HepG2 (cell line): ENCODE data around the gene KIF3A. TPM values are rescaled to one million over a fixed set of nuclear protein-coding genes. Genes with fewer than 3 reads are reported as not detected.

Experiments
- ATAC-seq: fragments of 200-7000 bp; cut with Tn5 transposase; 3 replicates; pipeline ENCODE4 v1.9.1; 2020; ENCODE audit warnings: mild to moderate bottlenecking, moderate library complexity
- BruUV-seq: library from RNA; stranded (reverse); fragments of 400-500 nt; replicated peaks from 2 replicates; lab custom pipeline; 2021; lab: Mats Ljungman, UMichigan
- CTCF ChIA-PET: fragments of 300-600 bp; formaldehyde crosslinking; extraction: SDS; loops from one replicate; lab custom pipeline; 2021; ENCODE audit warnings: low total read pairs, inconsistent platforms, low intra/inter-chr PET ratio; lab: Yijun Ruan, JAX
- POLR2A ChIA-PET: fragments of 350-600 bp; sonication (Branson Sonifier 250); formaldehyde crosslinking; loops from one replicate; lab custom pipeline; 2020; ENCODE audit warnings: antibody characterized with exemption, inconsistent platforms; lab: Yijun Ruan, JAX
- DNase-seq: peaks from one replicate; pipeline ENCODE4 v3.0.0-alpha.2; 2015; ENCODE audit warnings: low spot score
- FAIRE-seq: peaks from 3 replicates; lab custom pipeline; 2011; peaks lifted over from hg19 to GRCh38; lab: Jason Lieb, UNC
- H2AFZ ChIP-seq: one replicate; pipeline ENCODE4 v1.6.1; 2011; ENCODE audit warnings: low read length, inconsistent platforms
- H3K27ac ChIP-seq: fragments of 300-600 bp; 3 replicates; pipeline ENCODE4 v1.8.0; 2011; ENCODE audit warnings: mixed run types, mild to moderate bottlenecking, mixed read lengths, low read length, inconsistent platforms; ENCODE audit not compliant: insufficient read depth; ENCODE audit errors: extremely low read length
- H3K27me3 ChIP-seq, 2 experiments: fragments of 200-600 bp in 1 of 2; 2 replicates in 1 of 2; 3 replicates in 1 of 2; pipeline versions ENCODE4 v1.6.0 to v1.8.0; 2011; ENCODE audit warnings: low read length in 2 of 2, mild to moderate bottlenecking in 2 of 2, moderate library complexity in 2 of 2, inconsistent platforms in 1 of 2; ENCODE audit not compliant: insufficient read depth in 2 of 2, control insufficient read depth in 1 of 2
- H3K36me3 ChIP-seq, 2 experiments: fragments of 200-600 bp in 1 of 2; replicated peaks in 1 of 2; 2 replicates in 1 of 2; 3 replicates in 1 of 2; pipeline versions ENCODE4 v1.5.1 to v1.8.0; 2011; ENCODE audit warnings: low read length in 2 of 2, inconsistent platforms in 1 of 2; ENCODE audit not compliant: insufficient read depth in 2 of 2, control insufficient read depth in 1 of 2
- H3K4me1 ChIP-seq: 2 replicates; pipeline ENCODE4 v1.5.1; 2012; ENCODE audit warnings: low read length, inconsistent platforms; ENCODE audit not compliant: insufficient read depth
- H3K4me2 ChIP-seq: 2 replicates; pipeline ENCODE4 v1.6.0; 2011; ENCODE audit warnings: low read depth, low read length, inconsistent platforms
- H3K4me3 ChIP-seq, 3 experiments: fragments of 200-600 bp in 1 of 3; sonication (generic), shearing (Covaris generic) in 1 of 3; replicated peaks in 1 of 3; 2 replicates each; pipeline ENCODE4 v1.5.1; 2011 to 2016; ENCODE audit warnings: low read length in 3 of 3, inconsistent platforms in 2 of 3, low read depth in 2 of 3, mild to moderate bottlenecking in 2 of 3, control low read depth in 1 of 3, mixed read lengths in 1 of 3; ENCODE audit not compliant: insufficient read depth in 1 of 3
- H3K79me2 ChIP-seq: one replicate; pipeline ENCODE4 v1.6.1; 2011; ENCODE audit warnings: low read length, inconsistent platforms; ENCODE audit not compliant: insufficient read depth
- H3K9ac ChIP-seq: 2 replicates; pipeline ENCODE4 v1.6.0; 2011; ENCODE audit warnings: mild to moderate bottlenecking, low read depth, low read length, inconsistent platforms; ENCODE audit not compliant: insufficient read depth
- H3K9me3 ChIP-seq: 2 replicates; pipeline ENCODE4 v1.5.1; 2012; ENCODE audit warnings: mild to moderate bottlenecking, low read length
- H4K20me1 ChIP-seq: 2 replicates; pipeline ENCODE4 v1.6.0; 2011; ENCODE audit warnings: inconsistent platforms, mild to moderate bottlenecking, low read length, moderate library complexity; ENCODE audit not compliant: insufficient read depth
- EZH2 ChIP-seq: conservative IDR thresholded peaks from 2 replicates; pipeline ENCODE4 v1.6.1; 2012; ENCODE audit warnings: mild to moderate bottlenecking, low read depth, low read length, moderate library complexity
- FOXA3 ChIP-seq: IDR thresholded peaks from 2 replicates; pipeline ENCODE4 v1.6.1; 2016; ENCODE audit warnings: missing genetic modification reagents, missing compliant biosample characterization
- RBAK ChIP-seq: sonication (generic); formaldehyde crosslinking; IDR thresholded peaks from 2 replicates; pipeline ENCODE4 v1.5.1; 2020; ENCODE audit warnings: mild to moderate bottlenecking, missing genetic modification reagents
- STAG1 ChIP-seq: sonication (generic); formaldehyde crosslinking; IDR thresholded peaks from 2 replicates; pipeline ENCODE4 v1.4.0; 2020; ENCODE audit warnings: missing genetic modification reagents
- U2AF1 ChIP-seq: fragments of 200-400 bp; formaldehyde crosslinking; optimal IDR thresholded peaks from 2 replicates; pipeline ENCODE3; 2017; ENCODE audit warnings: mild to moderate bottlenecking, low read depth, low read length
- ZNF382 ChIP-seq: sonication (generic); formaldehyde crosslinking; IDR thresholded peaks from 2 replicates; pipeline ENCODE4 v1.5.0; 2020; ENCODE audit warnings: missing genetic modification reagents, mild to moderate bottlenecking, borderline replicate concordance
- WGBS: methylation state at CpG from one replicate; pipeline ENCODE4 v1.1.6; 2017; ENCODE audit warnings: low lambda C conversion rate; 5-methylcytosine and 5-hydroxymethylcytosine counted together
- in situ Hi-C: cut with HindIII; loops from 2 replicates; pipeline ENCODE4 v1.10.0; 2017; ENCODE audit warnings: low pct_unique_long_range_greater_than_20kb; ENCODE audit not compliant: extremely low pct_ligation_motif_present
- intact Hi-C: fragments of 100-400 bp; cut with micrococcal nuclease; formaldehyde crosslinking; loops from one replicate; pipeline ENCODE4 v1.10.0; 2022; ENCODE audit not compliant: unreplicated experiment
- polyA plus RNA-seq, 8 experiments: library from polyadenylated mRNA; depleted of rRNA in 3 of 8; stranded (reverse) in 7 of 8; unstranded in 1 of 8; fragments of >200 nt; fragmentation: Illumina TruSeq in 4 of 8; extraction: Trizol in 4 of 8; gene quantifications; 2 replicates each; pipeline versions ENCODE4 v1.2.1 to v1.2.3, GENCODE V29; 2011 to 2016; ENCODE audit warnings: low read depth in 4 of 8, missing spikeins in 1 of 8, mixed read lengths in 1 of 8; ENCODE audit not compliant: insufficient read depth in 1 of 8
- total RNA-seq, 5 experiments: library from RNA; depleted of rRNA; stranded (reverse); fragments of >200 nt; fragmentation: Illumina TruSeq; extraction: Trizol; gene quantifications; 2 replicates each; pipeline ENCODE4 v1.2.3, GENCODE V29; 2016; ENCODE audit warnings: low read depth in 1 of 5
- TF ChIP-seq, protein P1 (sequence below): sonication (generic); formaldehyde crosslinking; IDR thresholded peaks from 2 replicates; pipeline ENCODE4 v1.5.0; 2020; ENCODE audit warnings: mild to moderate bottlenecking, missing genetic modification reagents, moderate library complexity
- TF ChIP-seq, protein P2 (sequence below): sonication (generic); formaldehyde crosslinking; IDR thresholded peaks from 2 replicates; pipeline ENCODE4 v1.4.0; 2020; ENCODE audit warnings: missing genetic modification reagents
- TF ChIP-seq, protein P3 (sequence below): sonication (generic); formaldehyde crosslinking; IDR thresholded peaks from 2 replicates; pipeline ENCODE4 v1.5.0; 2020; ENCODE audit warnings: mild to moderate bottlenecking, missing genetic modification reagents, borderline replicate concordance
- TF ChIP-seq, protein P4 (sequence below): sonication (generic); formaldehyde crosslinking; IDR thresholded peaks from 2 replicates; pipeline ENCODE4 v1.9.0; 2022; ENCODE audit warnings: low read depth, missing genetic modification reagents

KIF3A gene
- total and polyA plus RNA-seq, 2 of the 13 experiments (the other 11 are each of a cell fraction or from before 2014, with no cell fraction given) = 2.3 to 8.4 TPM

DNA sequence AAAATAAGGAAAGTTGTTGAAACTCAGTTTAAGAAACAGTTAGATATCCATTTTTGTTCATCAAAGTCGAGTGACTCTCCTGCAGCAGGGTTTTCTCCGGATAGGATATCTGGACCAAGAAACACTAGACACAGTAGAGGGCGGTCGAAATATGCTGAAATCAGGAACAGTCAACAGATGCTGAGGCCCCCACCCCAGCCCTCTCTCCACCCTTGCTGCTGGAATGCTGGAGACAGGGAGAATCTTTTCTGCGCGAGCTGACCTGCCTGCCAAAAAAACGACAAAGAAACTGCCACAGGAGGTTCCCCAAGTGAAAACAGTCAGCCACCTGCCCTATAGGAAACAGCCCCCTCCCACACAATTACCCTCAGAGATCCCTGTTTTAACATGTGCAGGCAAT lies 83.6 kb downstream of the KIF3A start:
- no TSS peak for BruUV-seq
- H2AFZ ChIP-seq = no peak overlapping the region
- in situ Hi-C loops (loop anchor here (25.0 kb wide), 1 partner anchor 266 kb away; no protein-coding TSS in a partner anchor), intact Hi-C loops (no loop called here)
- DNase-seq (no peak), FAIRE-seq (no peak), ATAC-seq (peak; percentile 44; the same call in 2 of the 3 replicates)
- no peak overlapping the region for H3K4me2 ChIP-seq
- no peak overlapping the region for H3K27ac ChIP-seq
- H3K9me3 ChIP-seq = peaks cover 1% of the 10 kb centered on the region; the same call in 1 of the 2 replicates
- 25% methylated on average over 7 of the region's 7 CpGs for WGBS
- no peaks in the 10 kb centered on the region for H4K20me1 ChIP-seq
- peaks cover 17% of the 10 kb centered on the region for H3K4me1 ChIP-seq
- no peak overlapping the region for H3K4me3 ChIP-seq
- no peaks in the 10 kb centered on the region for H3K79me2 ChIP-seq
- POLR2A ChIA-PET = no interaction called here
- 0 out of 5 replicates have a peak, but pooled peaks cover 0 to 1% of the 10 kb centered on the region in 2 experiments for H3K27me3 ChIP-seq
- no peaks in the 10 kb centered on the region for H3K36me3 ChIP-seq
- H3K9ac ChIP-seq = no peak overlapping the region
- CTCF ChIA-PET = no interaction called here
- TF ChIP-seq, protein P1, sequence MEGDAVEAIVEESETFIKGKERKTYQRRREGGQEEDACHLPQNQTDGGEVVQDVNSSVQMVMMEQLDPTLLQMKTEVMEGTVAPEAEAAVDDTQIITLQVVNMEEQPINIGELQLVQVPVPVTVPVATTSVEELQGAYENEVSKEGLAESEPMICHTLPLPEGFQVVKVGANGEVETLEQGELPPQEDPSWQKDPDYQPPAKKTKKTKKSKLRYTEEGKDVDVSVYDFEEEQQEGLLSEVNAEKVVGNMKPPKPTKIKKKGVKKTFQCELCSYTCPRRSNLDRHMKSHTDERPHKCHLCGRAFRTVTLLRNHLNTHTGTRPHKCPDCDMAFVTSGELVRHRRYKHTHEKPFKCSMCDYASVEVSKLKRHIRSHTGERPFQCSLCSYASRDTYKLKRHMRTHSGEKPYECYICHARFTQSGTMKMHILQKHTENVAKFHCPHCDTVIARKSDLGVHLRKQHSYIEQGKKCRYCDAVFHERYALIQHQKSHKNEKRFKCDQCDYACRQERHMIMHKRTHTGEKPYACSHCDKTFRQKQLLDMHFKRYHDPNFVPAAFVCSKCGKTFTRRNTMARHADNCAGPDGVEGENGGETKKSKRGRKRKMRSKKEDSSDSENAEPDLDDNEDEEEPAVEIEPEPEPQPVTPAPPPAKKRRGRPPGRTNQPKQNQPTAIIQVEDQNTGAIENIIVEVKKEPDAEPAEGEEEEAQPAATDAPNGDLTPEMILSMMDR (CRISPR knock-in tag) = peak; percentile 39
- TF ChIP-seq STAG1 = peak; percentile 43
- TF ChIP-seq, protein P2, sequence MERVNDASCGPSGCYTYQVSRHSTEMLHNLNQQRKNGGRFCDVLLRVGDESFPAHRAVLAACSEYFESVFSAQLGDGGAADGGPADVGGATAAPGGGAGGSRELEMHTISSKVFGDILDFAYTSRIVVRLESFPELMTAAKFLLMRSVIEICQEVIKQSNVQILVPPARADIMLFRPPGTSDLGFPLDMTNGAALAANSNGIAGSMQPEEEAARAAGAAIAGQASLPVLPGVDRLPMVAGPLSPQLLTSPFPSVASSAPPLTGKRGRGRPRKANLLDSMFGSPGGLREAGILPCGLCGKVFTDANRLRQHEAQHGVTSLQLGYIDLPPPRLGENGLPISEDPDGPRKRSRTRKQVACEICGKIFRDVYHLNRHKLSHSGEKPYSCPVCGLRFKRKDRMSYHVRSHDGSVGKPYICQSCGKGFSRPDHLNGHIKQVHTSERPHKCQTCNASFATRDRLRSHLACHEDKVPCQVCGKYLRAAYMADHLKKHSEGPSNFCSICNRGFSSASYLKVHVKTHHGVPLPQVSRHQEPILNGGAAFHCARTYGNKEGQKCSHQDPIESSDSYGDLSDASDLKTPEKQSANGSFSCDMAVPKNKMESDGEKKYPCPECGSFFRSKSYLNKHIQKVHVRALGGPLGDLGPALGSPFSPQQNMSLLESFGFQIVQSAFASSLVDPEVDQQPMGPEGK = 0 out of 2 replicates have a peak, but pooled peaks have one; percentile 21
- TF ChIP-seq, protein P3, sequence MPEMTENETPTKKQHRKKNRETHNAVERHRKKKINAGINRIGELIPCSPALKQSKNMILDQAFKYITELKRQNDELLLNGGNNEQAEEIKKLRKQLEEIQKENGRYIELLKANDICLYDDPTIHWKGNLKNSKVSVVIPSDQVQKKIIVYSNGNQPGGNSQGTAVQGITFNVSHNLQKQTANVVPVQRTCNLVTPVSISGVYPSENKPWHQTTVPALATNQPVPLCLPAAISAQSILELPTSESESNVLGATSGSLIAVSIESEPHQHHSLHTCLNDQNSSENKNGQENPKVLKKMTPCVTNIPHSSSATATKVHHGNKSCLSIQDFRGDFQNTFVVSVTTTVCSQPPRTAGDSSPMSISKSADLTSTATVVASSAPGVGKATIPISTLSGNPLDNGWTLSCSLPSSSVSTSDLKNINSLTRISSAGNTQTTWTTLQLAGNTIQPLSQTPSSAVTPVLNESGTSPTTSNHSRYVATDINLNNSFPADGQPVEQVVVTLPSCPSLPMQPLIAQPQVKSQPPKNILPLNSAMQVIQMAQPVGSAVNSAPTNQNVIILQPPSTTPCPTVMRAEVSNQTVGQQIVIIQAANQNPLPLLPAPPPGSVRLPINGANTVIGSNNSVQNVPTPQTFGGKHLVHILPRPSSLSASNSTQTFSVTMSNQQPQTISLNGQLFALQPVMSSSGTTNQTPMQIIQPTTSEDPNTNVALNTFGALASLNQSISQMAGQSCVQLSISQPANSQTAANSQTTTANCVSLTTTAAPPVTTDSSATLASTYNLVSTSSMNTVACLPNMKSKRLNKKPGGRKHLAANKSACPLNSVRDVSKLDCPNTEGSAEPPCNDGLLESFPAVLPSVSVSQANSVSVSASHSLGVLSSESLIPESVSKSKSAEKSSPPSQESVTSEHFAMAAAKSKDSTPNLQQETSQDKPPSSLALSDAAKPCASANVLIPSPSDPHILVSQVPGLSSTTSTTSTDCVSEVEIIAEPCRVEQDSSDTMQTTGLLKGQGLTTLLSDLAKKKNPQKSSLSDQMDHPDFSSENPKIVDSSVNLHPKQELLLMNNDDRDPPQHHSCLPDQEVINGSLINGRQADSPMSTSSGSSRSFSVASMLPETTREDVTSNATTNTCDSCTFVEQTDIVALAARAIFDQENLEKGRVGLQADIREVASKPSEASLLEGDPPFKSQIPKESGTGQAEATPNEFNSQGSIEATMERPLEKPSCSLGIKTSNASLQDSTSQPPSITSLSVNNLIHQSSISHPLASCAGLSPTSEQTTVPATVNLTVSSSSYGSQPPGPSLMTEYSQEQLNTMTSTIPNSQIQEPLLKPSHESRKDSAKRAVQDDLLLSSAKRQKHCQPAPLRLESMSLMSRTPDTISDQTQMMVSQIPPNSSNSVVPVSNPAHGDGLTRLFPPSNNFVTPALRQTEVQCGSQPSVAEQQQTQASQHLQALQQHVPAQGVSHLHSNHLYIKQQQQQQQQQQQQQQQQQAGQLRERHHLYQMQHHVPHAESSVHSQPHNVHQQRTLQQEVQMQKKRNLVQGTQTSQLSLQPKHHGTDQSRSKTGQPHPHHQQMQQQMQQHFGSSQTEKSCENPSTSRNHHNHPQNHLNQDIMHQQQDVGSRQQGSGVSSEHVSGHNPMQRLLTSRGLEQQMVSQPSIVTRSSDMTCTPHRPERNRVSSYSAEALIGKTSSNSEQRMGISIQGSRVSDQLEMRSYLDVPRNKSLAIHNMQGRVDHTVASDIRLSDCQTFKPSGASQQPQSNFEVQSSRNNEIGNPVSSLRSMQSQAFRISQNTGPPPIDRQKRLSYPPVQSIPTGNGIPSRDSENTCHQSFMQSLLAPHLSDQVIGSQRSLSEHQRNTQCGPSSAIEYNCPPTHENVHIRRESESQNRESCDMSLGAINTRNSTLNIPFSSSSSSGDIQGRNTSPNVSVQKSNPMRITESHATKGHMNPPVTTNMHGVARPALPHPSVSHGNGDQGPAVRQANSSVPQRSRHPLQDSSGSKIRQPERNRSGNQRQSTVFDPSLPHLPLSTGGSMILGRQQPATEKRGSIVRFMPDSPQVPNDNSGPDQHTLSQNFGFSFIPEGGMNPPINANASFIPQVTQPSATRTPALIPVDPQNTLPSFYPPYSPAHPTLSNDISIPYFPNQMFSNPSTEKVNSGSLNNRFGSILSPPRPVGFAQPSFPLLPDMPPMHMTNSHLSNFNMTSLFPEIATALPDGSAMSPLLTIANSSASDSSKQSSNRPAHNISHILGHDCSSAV (CRISPR knock-in tag) = no peak
- no peak for TF ChIP-seq EZH2
- TF ChIP-seq U2AF1 = no peak
- no peak for TF ChIP-seq ZNF382 (CRISPR knock-in tag)
- TF ChIP-seq FOXA3 (CRISPR knock-in tag) = no peak
- TF ChIP-seq RBAK = no peak
- TF ChIP-seq, protein P4, sequence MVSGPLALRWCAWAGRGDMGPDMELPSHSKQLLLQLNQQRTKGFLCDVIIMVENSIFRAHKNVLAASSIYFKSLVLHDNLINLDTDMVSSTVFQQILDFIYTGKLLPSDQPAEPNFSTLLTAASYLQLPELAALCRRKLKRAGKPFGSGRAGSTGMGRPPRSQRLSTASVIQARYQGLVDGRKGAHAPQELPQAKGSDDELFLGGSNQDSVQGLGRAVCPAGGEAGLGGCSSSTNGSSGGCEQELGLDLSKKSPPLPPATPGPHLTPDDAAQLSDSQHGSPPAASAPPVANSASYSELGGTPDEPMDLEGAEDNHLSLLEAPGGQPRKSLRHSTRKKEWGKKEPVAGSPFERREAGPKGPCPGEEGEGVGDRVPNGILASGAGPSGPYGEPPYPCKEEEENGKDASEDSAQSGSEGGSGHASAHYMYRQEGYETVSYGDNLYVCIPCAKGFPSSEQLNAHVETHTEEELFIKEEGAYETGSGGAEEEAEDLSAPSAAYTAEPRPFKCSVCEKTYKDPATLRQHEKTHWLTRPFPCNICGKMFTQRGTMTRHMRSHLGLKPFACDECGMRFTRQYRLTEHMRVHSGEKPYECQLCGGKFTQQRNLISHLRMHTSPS (CRISPR knock-in tag) = no peak
